HEK293 (cell line): Measurements from ENCODE around the gene GJB4.

ENCODE experiments used
- ELK4 ChIP-seq: IDR thresholded peaks from 2 replicates; pipeline ENCODE4 v1.6.1; 2011; ENCODE audit warnings: mild to moderate bottlenecking, low read depth, low read length, borderline replicate concordance
- KLF9 ChIP-seq: fragments of 450-650 bp; formaldehyde crosslinking; IDR thresholded peaks from 2 replicates; pipeline ENCODE4 v1.5.1; 2016; ENCODE audit warnings: missing biosample characterization, missing genetic modification characterization, low read depth
- SALL2 ChIP-seq: fragments of 450-650 bp; formaldehyde crosslinking; IDR thresholded peaks from 2 replicates; pipeline ENCODE4 v1.5.0; 2017; ENCODE audit warnings: missing biosample characterization, mild to moderate bottlenecking, missing genetic modification characterization, borderline replicate concordance
- TCF7L2 ChIP-seq: IDR thresholded peaks from 2 replicates; pipeline ENCODE4 v1.6.1; 2011; ENCODE audit warnings: low read depth, mild to moderate bottlenecking, inconsistent platforms, low read length, moderate library complexity, borderline replicate concordance
- ZBTB17 ChIP-seq: fragments of 450-650 bp; formaldehyde crosslinking; IDR thresholded peaks from 2 replicates; pipeline ENCODE4 v1.5.1; 2016; ENCODE audit warnings: missing biosample characterization, missing genetic modification characterization
- ZFP41 ChIP-seq: fragments of 450-650 bp; formaldehyde crosslinking; IDR thresholded peaks from 2 replicates; pipeline ENCODE4 v1.5.1; 2016; ENCODE audit warnings: missing biosample characterization, missing genetic modification characterization, borderline replicate concordance
- ZNF223 ChIP-seq: fragments of 450-650 bp; formaldehyde crosslinking; IDR thresholded peaks from 2 replicates; pipeline ENCODE4 v1.5.1; 2016; ENCODE audit warnings: missing biosample characterization, missing genetic modification characterization
- ZNF280D ChIP-seq: fragments of 450-650 bp; formaldehyde crosslinking; IDR thresholded peaks from 2 replicates; pipeline ENCODE4 v1.5.1; 2016; ENCODE audit warnings: missing biosample characterization, missing genetic modification characterization
- ZNF302 ChIP-seq: fragments of 450-650 bp; formaldehyde crosslinking; IDR thresholded peaks from 2 replicates; pipeline ENCODE4 v1.5.1; 2016; ENCODE audit warnings: missing biosample characterization, missing genetic modification characterization, low read depth
- ZNF785 ChIP-seq: fragments of 450-650 bp; formaldehyde crosslinking; IDR thresholded peaks from 2 replicates; pipeline ENCODE4 v1.5.1; 2016; ENCODE audit warnings: missing biosample characterization, missing genetic modification characterization
- TF ChIP-seq, protein P1 (sequence below): fragments of 450-650 bp; formaldehyde crosslinking; IDR thresholded peaks from 2 replicates; pipeline ENCODE4 v1.5.1; 2016; ENCODE audit warnings: missing biosample characterization, missing genetic modification characterization

GRCh38 chr1:34781844-34782391, 22.4 kb downstream of the GJB4 start:
- TF ChIP-seq KLF9 (tag by site-specific recombination), result no peak
- TF ChIP-seq SALL2, result no peak
- TF ChIP-seq, protein P1, sequence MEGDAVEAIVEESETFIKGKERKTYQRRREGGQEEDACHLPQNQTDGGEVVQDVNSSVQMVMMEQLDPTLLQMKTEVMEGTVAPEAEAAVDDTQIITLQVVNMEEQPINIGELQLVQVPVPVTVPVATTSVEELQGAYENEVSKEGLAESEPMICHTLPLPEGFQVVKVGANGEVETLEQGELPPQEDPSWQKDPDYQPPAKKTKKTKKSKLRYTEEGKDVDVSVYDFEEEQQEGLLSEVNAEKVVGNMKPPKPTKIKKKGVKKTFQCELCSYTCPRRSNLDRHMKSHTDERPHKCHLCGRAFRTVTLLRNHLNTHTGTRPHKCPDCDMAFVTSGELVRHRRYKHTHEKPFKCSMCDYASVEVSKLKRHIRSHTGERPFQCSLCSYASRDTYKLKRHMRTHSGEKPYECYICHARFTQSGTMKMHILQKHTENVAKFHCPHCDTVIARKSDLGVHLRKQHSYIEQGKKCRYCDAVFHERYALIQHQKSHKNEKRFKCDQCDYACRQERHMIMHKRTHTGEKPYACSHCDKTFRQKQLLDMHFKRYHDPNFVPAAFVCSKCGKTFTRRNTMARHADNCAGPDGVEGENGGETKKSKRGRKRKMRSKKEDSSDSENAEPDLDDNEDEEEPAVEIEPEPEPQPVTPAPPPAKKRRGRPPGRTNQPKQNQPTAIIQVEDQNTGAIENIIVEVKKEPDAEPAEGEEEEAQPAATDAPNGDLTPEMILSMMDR, result no peak
- TF ChIP-seq ZBTB17 (tag by site-specific recombination), result no peak
- TF ChIP-seq ZNF302 (tag by site-specific recombination), result no peak
- no peak for TF ChIP-seq TCF7L2
- no peak for TF ChIP-seq ELK4
- no peak for TF ChIP-seq ZNF785 (tag by site-specific recombination)
- TF ChIP-seq ZFP41 (tag by site-specific recombination), result no peak
- TF ChIP-seq ZNF280D (tag by site-specific recombination), result no peak
- no peak for TF ChIP-seq ZNF223 (tag by site-specific recombination)
